Transverse colon (tissue), 4 donors: ENCODE data around the gene GID4. TPM values are rescaled to one million over a fixed set of nuclear protein-coding genes. Genes with fewer than 3 reads are reported as not detected.

Experiments
- DNase-seq: peaks from one replicate; pipeline ENCODE4 v3.0.0-alpha.2; 2019
- H3K27ac ChIP-seq, 4 donors: fragments of 200-600 bp; sonication (generic); 2 replicates each; pipeline ENCODE4 v1.5.1; 2016 to 2018; ENCODE audit warnings: inconsistent platforms in 4 of 4
- H3K27me3 ChIP-seq: fragments of 200-600 bp; sonication (generic); 2 replicates; pipeline ENCODE4 v1.5.1; 2017; ENCODE audit warnings: inconsistent platforms
- H3K36me3 ChIP-seq, 4 donors: fragments of 200-600 bp; sonication (generic); 2 replicates each; pipeline ENCODE4 v1.5.1; 2017 to 2019; ENCODE audit warnings: inconsistent platforms in 4 of 4
- H3K4me1 ChIP-seq, 4 donors: fragments of 200-600 bp; sonication (generic); 2 replicates each; pipeline ENCODE4 v1.5.1; 2017 to 2020; ENCODE audit warnings: inconsistent platforms in 4 of 4
- H3K4me3 ChIP-seq, 4 donors: fragments of 200-600 bp; sonication (generic); 1 replicate in 1 of 4; 2 replicates in 3 of 4; pipeline versions ENCODE4 v1.5.1 to v1.6.1; 2017 to 2019; ENCODE audit warnings: inconsistent platforms in 4 of 4
- H3K9me3 ChIP-seq, 2 donors: fragments of 200-600 bp; sonication (generic); 2 replicates each; pipeline ENCODE4 v1.5.1; 2017 to 2019; ENCODE audit warnings: inconsistent platforms in 2 of 2
- EP300 ChIP-seq: sonication (generic); formaldehyde crosslinking; IDR thresholded peaks from one replicate; pipeline ENCODE4 v1.6.1; 2017; ENCODE audit warnings: antibody characterized with exemption, low read depth
- POLR2A ChIP-seq: fragments of 450-650 bp; IDR thresholded peaks from one replicate; pipeline ENCODE4 v1.6.1; 2016; ENCODE audit warnings: antibody characterized with exemption, mild to moderate bottlenecking, moderate library complexity
- POLR2AphosphoS5 ChIP-seq, 3 donors: sonication (generic); formaldehyde crosslinking; IDR thresholded peaks; one replicate each; pipeline ENCODE4 v1.6.1; 2016; ENCODE audit warnings: antibody characterized with exemption in 3 of 3
- WGBS, 2 donors: methylation state at CpG; one replicate each; pipeline ENCODE4 v1.1.5; 2018; ENCODE audit warnings: low coverage in 1 of 2; 5-methylcytosine and 5-hydroxymethylcytosine counted together
- in situ Hi-C, 4 donors: fragments of 200-750 bp; cut with MboI; loops; one replicate each; pipeline versions ENCODE4 v1.15.0 to v1.15.1; 2017; ENCODE audit warnings: low sequenced_read_pairs in 3 of 4, low pct_ligation_motif_present in 1 of 4, low pct_unique_long_range_greater_than_20kb in 1 of 4
- intact Hi-C: fragments of 100-400 bp; cut with DNase I; formaldehyde crosslinking; loops from one replicate; pipeline ENCODE4 v1.15.1; 2023; ENCODE audit warnings: low total_unique reads
- total RNA-seq, 4 donors: library from RNA; depleted of rRNA; stranded (reverse); fragments of >200 nt; gene quantifications; one replicate each; pipeline ENCODE4 v1.1.0, GENCODE V29; 2016
- TF ChIP-seq, protein P1 (sequence below), 5 experiments: fragments of 200-600 bp in 3 of 5; fragments of 450-650 bp in 2 of 5; sonication (generic) in 3 of 5; IDR thresholded peaks; 1 replicate in 2 of 5; 2 replicates in 3 of 5; pipeline ENCODE4 v1.5.1; 2016 to 2017; ENCODE audit warnings: antibody characterized with exemption in 5 of 5, inconsistent platforms in 3 of 5, mild to moderate bottlenecking in 2 of 5, moderate library complexity in 1 of 5

The GID4 gene
- total RNA-seq, 4 donors from 2014 or later: 7.0 to 39.6 (median 9.4) TPM

DNA sequence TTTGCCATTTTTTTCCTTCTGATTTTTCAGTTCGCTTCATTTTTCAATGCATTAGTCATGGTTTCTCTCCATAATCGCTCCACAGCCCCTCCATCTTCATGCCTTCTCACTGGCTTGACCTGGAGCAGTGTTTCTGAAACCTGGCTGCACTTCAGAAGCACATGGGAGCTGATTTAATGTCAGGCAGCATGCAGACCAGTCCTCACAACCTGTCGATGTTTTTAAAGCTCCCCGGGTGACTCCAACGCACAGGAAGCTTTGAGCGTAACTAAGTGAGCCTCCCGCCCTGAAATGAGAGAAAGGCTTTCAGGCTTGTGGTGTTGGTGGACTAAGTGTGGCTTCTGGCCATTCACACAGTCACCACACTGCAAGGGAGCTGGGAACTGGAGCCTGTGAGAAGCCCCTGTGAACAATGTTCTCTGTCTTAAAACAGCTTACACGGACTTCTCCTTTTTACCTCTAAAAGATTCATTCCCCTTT, 31.7 kb downstream of the GID4 start:
- intact Hi-C loops (no loop called here), in situ Hi-C loops (no loop called here)
- Histone ChIP-seq H3K9me3 (no peaks in the 10 kb centered on the region), H3K36me3 (peaks cover 0 to 2% (median under 1%) of the 10 kb centered on the region in 4 donors), H3K27me3 (peaks cover 4% of the 10 kb centered on the region), H3K27ac (no peak overlapping the region), H3K4me3 (no peak overlapping the region), H3K4me1 (peaks cover 0 to 6% (median 0%) of the 10 kb centered on the region in 4 donors)
- TF ChIP-seq, protein P1, sequence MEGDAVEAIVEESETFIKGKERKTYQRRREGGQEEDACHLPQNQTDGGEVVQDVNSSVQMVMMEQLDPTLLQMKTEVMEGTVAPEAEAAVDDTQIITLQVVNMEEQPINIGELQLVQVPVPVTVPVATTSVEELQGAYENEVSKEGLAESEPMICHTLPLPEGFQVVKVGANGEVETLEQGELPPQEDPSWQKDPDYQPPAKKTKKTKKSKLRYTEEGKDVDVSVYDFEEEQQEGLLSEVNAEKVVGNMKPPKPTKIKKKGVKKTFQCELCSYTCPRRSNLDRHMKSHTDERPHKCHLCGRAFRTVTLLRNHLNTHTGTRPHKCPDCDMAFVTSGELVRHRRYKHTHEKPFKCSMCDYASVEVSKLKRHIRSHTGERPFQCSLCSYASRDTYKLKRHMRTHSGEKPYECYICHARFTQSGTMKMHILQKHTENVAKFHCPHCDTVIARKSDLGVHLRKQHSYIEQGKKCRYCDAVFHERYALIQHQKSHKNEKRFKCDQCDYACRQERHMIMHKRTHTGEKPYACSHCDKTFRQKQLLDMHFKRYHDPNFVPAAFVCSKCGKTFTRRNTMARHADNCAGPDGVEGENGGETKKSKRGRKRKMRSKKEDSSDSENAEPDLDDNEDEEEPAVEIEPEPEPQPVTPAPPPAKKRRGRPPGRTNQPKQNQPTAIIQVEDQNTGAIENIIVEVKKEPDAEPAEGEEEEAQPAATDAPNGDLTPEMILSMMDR (IDR thresholded peaks at IDR 0.05): no peak
- no peak for TF ChIP-seq EP300
- no peak for TF ChIP-seq POLR2AphosphoS5 (IDR thresholded peaks at IDR 0.05)
- no peak for TF ChIP-seq POLR2A
- 31 to 45% methylated on average over 3 to 8 of the region's 8 CpGs for WGBS, 2 donors
- DNase-seq: no peak

DNA sequence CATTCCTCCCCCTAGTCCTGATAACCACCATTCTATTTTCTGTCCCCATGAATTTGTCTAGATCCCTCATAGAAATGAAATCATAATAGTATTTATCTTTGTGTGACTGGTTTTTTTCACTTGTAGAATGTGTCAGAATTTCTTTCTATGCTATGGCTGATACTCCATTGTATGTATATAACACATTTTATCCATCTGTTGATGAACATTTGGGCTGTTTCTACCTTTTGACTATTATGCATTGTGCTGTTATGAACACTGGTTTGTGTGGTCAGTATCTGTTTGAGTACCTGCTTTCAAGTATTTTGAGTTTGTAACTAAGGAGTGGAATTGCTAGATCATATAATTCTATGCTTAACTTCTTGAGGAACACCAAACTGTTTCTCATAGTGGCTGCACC, 32.5 kb downstream of the GID4 start:
- no peaks in the 10 kb centered on the region for H3K9me3 ChIP-seq
- intact Hi-C loops (no loop called here), in situ Hi-C loops (no loop called here)
- no peaks in the 10 kb centered on the region for H3K36me3 ChIP-seq
- no peak for TF ChIP-seq POLR2AphosphoS5 (IDR thresholded peaks at IDR 0.05)
- no peak for TF ChIP-seq POLR2A
- TF ChIP-seq EP300: no peak
- TF ChIP-seq, protein P1 (IDR thresholded peaks at IDR 0.05): no peak
- DNase-seq: no peak
- H3K27me3 ChIP-seq: peaks cover 4% of the 10 kb centered on the region
- H3K4me3 ChIP-seq: no peak overlapping the region
- H3K4me1 ChIP-seq: peaks cover 0 to 6% (median 0%) of the 10 kb centered on the region in 4 donors
- H3K27ac ChIP-seq: no peak overlapping the region

DNA sequence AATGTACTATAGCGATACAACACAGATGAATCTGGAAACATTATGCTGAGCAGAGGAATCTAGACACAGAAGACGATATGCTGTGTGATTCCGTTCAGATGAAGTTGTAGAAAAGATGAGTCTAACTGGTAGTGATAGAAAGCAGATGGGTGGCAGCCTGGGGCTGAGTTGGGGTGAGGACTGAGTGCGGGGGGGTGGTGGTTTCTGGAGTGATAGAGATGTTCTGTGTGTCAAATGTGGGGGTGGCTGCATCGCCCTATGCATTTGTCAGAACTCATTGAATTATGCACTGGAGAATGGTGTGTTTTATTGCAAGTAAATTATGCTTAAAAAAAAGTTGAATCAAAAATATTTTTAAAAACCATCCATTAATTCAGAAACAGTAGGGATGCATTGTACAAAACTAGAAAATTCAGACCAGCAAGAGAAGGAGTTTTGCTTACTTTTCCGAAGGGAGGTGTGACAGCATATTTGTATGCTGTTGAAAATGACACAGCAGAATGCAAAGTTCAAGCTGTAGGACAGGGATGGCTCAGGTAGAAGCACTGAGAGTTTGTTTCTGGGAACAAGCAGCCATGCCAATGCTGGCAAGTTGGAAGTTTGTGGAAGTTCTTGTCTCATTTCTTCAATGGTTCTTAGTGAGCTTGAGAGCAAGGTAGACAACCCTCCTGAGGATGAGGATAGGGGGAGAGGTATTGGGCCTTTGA, 35.5 kb downstream of the GID4 start:
- in situ Hi-C loops (no loop called here), intact Hi-C loops (no loop called here)
- WGBS, 2 donors: 77 to 84% methylated on average over 6 of the region's 6 CpGs
- Histone ChIP-seq H3K4me1 (peaks cover 0 to 6% (median 0%) of the 10 kb centered on the region in 4 donors), H3K27ac (no peak overlapping the region), H3K9me3 (no peaks in the 10 kb centered on the region), H3K4me3 (no peak overlapping the region), H3K27me3 (peaks cover 14% of the 10 kb centered on the region), H3K36me3 (no peaks in the 10 kb centered on the region)
- DNase-seq: no peak
- TF ChIP-seq POLR2A: no peak
- TF ChIP-seq, protein P1 (IDR thresholded peaks at IDR 0.05): no peak
- TF ChIP-seq POLR2AphosphoS5 (IDR thresholded peaks at IDR 0.05): no peak
- TF ChIP-seq EP300: no peak

DNA sequence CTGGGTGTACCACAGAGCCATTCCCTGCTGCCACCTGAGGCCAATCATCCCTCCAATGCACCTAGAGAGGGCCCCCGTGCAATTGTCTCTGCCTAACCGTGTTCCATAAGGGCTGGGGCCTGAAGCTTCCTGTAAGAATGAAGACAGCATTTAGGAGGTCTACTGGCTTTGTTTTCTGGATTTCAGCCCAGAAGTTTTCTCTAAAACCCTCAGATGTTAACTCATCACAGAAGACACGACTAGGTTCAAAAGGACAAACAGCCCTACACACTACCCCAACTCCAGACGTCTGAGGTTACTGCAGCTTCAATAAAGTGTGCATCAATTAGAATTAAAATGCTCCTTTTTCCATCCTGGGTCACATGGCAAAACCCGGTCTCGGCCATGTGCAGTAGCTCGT, 37.7 kb downstream of the GID4 start:
- peaks cover 14% of the 10 kb centered on the region for H3K27me3 ChIP-seq
- no peaks in the 10 kb centered on the region for H3K36me3 ChIP-seq
- H3K27ac ChIP-seq: no peak overlapping the region
- DNase-seq: no peak
- in situ Hi-C loops (no loop called here), intact Hi-C loops (no loop called here)
- no peak overlapping the region for H3K4me3 ChIP-seq
- TF ChIP-seq POLR2AphosphoS5 (IDR thresholded peaks at IDR 0.05): no peak
- TF ChIP-seq EP300: no peak
- H3K4me1 ChIP-seq: no peaks in the 10 kb centered on the region
- H3K9me3 ChIP-seq: no peaks in the 10 kb centered on the region
- 78 to 80% methylated on average over 2 to 7 of the region's 7 CpGs for WGBS, 2 donors
